Glomerular visceral epithelial cell (primary cell): Measurements from ENCODE around the gene ELAVL1.
"Not testable (repeated sequence)": the region's sequence is repeated elsewhere in the genome, so short reads cannot be mapped to it uniquely, and the experiment has no call there.

Experiments
- DNase-seq: peaks from one replicate; pipeline ENCODE4 v3.0.0-alpha.2; 2016; ENCODE audit errors: extremely low spot score

The ELAVL1 gene

DNA sequence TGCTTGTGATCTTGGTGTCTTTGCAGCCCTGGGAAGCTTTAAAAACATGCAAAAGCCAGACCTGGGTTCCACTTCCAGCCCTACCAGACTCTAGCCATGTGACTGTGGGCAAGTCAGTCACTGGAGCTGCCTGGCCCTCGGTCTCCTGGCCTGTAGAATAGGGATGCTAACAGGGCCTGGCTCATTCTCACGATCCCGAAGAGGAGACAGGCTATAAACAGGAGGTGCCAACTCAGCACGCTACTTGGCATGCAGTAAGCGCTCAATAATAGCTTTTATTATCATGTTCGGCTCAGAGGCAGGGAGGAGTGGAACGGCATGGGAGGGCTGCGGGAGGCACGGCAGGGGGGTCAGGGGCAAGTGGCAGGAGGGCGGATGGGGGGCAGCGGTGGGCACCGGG lies 81.2 kb downstream of the ELAVL1 start:
- DNase-seq: no peak

DNA sequence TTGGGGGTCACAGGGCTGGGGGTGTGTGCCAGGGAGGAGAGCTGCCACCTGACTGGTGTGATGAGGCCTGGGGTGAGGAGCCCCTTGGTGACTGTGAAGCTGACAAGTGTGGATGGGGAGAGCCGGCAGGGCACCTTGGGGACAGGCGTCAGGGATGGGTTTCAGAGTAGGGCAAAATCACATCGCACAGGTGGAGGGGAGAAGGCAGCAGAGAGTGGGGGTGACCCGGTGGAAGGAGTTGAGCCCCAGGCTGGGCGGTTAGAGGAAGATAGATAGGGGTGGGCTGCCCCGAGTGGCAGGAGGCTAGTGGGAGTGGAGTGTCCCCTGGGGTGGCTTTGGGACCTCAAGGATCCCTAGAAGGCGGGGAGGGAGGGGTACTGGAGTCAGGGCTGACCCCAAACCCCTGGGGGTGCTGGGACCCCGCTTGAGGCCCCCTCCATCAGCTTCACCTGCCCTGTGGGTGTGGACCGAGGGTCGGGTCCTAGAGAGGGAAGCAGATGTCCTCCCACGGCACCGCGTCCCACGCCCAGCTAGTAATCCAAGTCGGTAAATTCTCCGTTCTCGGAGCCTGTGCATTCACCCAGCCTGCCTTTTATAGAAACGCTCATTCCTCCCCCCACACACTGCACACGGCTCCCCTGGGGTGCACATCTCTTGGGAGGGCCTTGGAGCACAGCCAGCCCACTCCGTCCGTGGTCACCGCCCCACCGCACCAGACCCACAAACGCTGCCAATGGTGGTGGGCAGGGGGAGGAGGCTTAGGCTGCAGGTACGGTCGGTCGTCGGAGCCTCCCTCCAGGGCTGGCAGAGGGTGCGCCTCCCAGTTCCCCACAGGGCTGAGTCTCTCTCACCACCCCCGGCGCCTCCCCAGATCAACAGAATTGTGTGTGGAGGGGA lies 81.9 kb downstream of the ELAVL1 start:
- no peak for DNase-seq

DNA sequence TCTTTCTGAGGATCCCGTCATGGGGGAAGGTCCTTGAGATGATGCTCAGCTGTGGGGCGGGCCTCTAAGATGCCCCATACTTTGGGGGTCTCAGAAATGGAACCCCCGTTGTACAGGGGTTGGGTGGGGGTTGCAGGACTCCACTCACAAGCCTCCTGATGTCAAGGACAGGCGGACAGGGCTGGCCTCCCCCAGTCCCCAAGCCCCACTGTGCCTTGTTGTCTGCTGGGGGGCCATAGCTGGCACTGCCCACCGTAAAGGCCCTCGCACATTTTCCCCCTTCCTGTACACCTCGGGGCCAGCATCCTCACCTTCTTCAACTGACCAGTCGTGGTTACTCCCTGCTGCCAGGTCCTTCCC lies 82.6 kb downstream of the ELAVL1 start:
- DNase-seq: no peak

DNA sequence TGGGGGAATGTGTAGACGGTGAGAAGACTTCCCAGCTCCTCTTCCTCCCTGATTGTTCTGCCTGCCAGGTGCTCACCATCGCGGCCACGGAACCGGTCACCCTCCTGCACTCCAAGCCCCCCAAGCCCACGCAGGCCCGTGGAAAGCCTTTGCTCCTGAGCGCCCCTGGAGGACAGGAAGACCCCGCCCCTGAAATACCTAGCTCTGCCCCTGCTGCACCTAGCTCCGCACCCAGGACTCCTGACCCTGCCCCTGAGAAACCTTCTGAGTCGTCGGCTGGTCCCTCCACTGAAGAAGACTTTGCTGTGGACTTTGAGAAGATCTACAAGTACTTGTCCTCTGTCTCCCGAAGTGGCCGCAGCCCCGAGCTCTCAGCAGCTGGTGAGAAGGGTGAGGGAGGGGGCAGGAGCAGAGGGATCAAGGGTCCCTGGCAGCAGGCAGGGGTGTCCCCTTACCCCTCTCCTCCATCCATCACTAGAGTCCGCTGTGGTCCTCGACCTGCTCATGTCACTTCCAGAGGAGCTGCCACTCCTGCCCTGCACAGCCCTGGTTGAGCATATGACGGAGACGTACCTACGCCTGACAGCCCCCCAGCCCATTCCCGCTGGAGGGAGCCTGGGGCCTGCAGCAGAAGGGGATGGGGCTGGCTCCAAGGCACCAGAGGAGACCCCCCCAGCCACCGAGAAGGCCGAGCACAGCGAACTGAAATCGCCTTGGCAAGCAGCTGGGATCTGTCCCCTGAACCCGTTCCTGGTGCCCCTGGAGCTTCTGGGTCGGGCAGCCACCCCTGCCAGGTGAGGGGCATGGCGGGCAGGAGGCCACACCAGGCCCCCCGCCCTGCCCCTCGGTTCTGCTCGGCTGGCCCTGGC lies 83.2 kb downstream of the ELAVL1 start:
- DNase-seq: no peak

DNA sequence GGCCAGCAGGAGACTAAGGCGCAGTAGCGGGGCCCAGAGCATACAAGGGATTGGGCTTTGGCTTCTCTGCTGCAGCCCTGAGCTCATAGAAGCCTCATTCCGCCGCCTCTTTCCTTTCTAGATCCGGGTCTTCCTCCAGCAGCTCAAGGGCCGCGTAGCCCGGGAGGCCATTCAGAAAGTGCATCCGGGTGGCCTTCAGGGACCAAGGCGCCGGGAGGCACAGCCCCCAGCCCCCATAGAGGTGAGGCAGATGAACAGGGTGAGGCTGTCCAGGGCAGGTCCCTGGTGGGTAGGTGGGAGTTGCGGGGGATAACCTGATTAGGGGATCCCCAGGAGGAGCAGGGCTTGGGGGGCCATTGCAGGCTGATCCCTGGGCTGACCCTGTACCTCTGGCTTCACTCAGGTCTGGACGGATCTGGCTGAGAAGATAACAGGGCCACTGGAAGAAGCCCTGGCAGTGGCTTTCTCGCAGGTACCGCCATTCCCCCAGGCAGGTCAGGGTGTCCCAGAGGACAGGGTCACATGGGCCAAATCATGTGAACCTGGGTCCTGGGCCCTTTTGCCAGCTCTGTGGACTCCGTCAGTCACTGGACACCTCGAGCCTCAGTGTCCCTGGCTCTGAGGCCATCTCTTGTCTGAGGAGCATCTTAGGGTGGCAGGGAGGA lies 84.0 kb downstream of the ELAVL1 start:
- no peak for DNase-seq

DNA sequence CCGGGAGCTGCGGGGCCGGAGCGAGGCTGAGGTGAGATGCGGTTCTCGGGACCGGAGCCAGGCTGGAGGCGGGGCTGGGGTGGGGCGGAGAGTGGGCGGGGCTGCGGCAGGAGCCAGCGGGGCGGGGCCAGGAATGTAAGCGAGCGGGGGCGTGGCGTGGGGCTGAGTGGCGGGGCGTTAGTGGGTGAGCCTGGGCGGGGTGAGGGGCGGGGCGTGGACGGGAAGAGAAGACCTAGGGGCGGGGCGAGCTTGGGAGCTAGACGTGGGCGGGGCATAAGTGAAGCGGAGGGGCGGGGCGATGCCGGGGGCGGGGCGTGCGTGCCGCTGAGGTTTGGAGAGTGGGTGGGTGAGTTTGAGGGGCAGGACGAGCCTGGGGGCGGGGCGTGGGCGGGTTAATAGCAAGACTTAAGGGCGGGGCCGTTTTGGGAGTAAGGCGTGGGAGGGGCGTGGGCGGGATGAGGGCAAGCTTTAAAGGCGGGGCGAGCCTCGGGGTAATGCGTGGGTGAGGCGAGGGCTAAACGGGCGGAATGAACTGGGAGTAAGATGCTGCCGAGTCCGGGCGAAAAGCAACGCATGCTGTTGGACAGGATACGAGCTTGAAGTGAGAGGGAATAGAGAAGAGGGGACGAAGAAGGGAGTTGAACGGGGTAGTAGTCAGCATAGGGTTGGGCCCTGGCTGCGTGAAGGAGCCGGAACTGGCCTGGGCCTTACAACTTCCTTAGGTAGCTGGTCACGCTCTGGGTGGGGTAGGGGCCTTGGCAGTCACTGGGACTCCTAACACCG lies 84.7 kb downstream of the ELAVL1 start:
- peak; percentile 99 for DNase-seq

DNA sequence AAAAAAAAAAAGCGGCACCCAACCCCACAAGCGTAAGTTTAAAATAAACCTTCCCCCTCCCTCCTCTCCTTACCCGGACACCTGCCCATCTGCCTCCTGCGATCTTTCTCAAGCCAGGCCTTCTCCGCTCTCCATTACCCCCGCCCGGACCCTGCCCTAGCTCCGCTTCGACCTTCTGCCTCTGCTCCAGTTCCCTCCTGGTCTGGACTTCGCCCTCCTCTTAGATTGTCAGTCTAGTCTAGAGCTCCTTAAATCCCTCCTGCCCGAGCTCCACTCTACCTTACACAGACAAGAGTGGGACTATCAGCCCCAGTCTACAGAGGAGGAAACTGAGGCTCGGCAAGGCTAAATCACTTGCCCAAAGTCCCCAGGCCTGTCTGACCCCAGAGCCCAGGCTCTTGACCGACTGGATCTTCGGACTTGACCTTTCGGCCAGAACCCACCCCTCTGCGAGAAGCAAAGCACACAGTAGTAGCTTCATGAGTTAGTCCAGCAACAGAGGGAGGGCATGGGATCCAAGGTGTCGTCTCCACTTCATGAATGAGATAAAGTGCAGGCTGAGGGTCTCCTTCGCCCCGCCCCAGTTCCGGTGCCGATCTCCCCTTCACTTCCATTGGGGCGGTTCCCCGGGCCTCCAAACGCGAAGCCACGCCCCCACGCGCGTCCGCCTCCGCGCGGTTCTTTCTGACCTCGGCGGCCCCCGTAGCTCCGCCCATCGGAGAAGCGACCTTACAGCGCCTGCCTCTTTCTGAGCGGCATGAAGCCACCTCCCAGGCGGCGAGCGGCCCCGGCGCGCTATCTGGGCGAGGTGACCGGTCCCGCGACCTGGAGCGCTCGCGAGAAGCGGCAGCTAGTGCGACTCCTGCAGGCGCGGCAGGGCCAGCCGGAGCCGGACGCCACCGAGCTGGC lies 85.6 kb downstream of the ELAVL1 start, which contains the start of gene SNAPC2:
Gene SNAPC2 (plus strand): TSS at position 729 of the 909 bp plus-strand sequence. CDS start 29 bp downstream, at position 758.
- peak; percentile 97 for DNase-seq

DNA sequence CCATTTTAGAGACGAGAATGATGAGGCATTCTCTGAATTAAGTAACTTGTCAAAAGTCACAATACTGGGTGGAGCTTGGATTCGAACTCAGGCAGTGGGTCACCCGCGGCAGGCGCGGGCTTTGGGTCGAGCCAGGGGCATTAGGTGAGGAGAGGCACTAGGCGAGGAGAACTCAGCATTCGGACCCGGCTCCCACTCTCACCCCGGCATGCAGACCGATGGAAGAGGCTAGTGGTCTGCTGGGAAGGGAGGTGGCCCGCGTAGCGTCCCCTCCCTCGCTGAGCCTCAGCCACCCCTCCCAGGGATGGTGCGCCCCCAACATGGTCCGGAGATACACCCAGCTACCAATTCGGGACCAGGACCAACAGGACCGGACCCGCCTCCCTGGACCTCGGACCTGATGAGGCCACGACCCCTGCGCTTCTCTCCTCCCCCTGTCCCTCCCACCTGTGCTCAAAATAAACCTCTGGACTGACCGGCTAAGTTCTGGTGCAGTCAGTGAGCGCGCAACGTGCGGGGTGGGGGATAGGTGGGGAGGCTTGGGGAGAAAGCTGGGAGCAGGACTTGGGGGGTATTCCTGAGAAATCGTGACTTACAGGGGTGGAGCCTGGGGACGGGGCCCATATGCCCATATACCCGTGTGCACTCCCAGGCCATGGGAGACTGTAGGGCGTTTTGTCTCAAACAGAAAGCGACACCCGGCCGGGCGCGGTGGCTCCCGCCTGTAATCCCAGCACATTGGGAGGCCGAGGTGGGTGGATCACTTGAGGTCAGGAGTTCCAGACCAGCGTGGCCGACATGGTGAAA lies 86.6 kb downstream of the ELAVL1 start:
- no peak for DNase-seq

DNA sequence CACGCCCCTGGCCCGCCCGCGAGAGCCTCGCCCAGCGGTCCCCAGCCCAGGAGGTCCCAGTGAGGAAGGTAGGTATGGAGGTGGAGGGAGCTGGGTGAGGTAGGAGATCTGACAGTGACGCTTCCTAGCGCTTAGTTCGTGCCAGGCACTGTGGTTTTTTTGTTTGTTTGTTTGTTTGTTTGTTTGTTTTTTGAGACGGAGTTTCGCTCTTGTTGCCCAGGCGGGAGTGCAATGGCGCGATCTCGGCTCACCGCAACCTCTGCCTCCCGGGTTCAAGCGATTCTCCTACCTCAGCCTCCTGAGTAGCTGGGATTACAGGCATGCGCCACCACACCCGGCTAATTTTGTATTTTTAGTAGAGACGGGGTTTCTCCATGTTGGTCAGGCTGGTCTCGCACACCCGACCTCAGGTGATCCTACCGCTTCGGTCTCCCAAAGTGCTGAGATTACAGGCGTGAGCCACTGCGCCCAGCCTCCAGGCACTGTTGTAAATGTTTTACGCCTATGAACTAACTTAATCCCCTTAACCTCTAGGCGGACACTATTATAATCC lies 87.3 kb downstream of the ELAVL1 start:
- not testable (repeated sequence) for DNase-seq

DNA sequence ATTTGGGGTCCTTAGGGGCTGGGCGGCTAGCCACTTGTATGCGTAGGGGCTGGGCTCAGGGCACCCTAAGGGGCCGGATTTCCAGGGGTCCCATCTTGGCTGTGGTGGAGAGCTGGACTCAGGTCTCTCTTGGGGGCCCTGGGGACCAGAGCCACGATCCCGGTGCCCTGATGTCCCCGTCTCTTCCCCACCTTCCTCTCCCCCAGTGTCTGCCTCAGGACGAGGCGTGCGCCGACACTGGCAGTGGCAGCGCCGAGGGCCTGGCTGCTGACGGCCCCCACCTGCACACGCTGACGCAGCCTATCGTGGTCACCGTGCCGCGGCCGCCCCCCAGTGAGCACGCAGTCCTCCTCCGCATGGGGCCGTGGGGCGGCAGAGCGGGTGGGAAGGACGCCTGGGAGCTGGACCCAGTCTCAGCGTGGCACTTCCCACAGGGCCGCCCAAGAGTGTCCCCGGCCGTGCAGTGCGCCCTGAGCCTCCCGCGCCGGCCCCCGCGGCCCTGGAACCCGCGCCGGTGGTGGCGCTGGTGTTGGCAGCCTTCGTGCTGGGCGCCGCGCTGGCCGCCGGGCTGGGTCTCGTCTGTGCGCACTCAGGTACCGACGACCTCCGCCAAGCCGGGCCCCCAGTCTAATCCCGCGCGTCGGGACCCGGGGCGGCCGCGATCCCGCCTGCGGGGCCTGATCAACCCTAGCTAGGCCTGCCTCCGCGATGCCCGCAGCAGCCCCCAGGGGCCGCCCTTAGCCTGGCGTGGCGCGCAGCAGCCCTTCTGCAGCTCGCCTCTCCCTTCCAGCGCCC lies 88.0 kb downstream of the ELAVL1 start:
- DNase-seq: peak; percentile 39

DNA sequence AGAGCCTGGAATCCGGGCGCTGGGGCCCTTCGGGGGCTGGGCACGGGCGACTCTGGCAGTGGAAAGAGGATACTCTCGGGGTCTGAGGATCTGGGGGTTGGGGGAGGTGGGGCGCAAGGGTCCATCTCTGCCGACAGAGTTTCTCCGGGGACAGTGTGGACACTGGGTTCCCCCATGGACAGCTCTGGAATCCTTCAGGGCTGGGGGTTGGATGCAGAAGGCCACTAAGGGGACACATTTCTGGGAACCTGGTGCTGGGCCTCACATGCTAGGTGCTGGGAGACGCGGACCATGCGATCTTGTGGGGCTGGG lies 88.5 kb downstream of the ELAVL1 start:
- DNase-seq: no peak

DNA sequence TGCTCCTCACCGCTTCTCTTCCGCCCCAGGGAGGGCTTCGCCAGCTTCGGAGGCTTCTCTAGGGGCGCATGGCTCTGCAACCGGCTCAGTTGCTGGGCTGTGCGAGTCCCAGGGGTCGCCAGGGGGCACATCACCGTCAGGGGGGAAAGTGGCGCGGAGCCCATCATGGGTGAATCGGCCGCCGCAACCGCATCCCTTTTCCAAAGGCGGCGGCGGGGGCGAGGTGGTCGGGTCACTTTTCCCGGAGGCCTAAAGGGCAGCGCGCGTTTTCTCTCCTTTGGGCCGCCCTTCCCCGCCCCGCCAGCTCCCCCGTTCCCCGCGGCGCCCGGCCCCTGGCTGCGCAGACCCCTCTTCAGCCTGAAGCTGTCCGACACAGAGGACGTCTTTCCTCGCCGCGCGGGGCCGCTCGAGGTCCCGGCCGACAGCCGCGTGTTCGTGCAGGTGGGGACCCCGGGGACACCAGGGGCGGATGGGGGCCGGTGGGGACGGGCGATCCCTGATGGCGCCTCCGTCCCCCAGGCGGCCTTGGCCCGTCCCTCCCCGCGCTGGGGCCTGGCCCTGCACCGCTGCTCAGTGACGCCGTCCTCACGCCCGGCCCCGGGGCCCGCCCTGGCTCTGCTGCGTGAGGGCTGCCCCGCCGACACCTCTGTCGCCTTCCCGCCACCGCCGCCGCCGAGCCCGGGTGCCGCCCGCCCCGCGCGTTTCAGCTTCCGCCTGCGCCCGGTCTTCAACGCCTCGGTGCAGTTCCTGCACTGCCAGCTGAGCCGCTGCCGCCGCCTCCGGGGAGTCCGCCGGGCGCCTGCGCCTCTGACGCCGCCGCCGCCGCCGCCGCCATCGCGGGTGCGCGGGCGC lies 89.1 kb downstream of the ELAVL1 start:
- DNase-seq: no peak

DNA sequence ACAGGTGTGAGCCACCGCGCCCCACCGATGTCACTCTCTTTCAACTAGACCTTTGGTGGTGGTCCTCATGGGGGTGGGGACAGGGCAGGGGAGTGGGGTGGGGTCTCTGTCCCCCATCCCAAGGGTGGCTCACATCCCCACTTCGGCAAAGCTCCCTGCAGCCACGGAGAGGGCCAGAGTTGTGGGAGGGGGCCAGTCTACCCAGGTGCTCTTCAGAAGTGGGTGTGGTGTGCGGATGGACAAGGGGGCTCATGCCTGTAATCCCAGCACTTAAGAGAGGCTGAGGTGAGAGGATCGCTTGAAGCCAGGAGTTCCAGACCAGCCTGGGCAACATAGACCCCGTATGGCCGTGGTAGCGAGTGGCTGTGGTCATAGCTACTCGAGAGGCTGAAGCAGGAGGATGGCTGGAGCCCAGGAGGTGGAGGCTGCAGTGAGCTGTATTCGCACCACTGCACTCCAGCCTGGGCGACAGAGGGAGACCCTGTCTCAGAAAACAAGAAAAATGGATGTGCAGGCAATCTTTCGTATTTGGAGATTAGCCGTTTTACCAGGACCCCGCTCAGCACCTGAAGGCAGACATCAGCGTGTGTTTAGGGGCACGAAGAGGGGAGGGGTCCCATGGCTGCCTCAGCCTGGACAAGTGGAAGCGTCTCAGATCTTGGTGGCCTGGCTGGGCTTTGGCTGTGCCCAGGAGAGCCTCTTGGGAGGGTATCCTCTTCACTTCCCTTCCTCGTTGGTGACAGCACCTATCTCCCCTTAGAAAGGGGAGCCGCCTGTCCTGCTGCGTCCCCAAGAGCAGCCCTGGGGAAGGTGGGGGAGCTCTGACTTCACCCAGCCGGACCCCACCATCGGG lies 90.0 kb downstream of the ELAVL1 start:
- DNase-seq: no peak

DNA sequence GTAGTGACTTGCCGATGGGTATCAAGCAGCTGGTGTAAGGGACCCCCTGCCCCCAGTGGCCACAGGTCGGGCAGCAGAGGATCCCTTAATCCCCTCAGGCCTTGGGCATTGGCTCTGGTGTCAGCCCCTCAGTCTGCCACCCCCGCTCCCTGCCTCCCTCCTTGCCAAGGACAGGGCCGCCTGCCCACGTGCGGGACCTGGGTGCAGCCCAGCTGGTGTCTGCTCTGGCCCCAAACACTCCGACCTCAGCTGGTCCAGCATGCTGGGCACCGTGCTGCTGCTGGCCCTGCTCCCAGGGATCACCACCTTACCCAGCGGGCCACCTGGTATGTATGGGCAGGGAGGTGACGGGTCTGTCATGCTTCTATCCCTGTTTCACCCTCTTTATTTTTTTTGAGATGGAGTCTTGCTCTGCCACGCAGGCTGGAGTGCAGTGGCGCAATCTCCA lies 90.8 kb downstream of the ELAVL1 start, which contains the start of gene TGFBR3L:
Gene TGFBR3L (plus strand): TSS at position 233 of the 448 bp plus-strand sequence.
- no peak for DNase-seq

DNA sequence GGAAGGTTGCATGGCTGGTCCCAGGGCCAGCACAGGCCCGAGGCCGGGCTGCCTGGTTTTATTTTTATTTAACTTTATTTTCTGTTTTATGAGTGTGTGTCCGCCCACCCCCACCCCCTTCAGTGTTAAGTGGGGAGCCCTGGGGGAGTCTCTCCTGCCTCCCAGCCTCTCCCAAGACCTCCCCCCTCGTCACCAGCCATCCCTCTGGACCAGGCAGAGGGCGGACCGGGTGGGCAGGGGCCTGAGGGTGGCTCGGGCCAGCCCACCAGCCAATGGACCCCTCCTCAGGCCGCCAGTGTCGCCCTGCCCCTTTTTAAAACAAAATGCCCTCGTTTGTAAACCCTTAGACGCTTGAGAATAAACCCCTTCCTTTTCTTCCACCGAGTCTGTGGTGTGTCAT lies 91.3 kb downstream of the ELAVL1 start:
- no peak for DNase-seq

DNA sequence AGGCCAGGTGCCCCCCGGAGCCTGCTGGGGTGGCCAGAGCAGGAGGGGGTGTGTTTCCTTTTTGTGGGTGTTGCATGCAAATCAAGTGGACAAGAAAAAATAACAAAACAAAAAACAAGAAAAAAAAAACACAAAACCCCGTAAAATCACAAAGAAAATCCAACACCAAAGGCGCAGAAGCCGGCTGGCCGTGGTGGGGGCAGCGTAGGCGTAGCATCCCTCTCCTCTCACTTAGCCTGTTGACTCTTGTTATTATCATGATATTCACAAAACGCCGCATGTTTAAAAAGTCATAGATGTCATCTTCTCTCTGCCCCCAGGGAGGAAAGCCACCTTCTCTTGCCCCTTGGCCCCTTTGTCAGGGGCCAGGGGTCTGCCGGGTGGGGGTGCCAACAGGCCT lies 91.8 kb downstream of the ELAVL1 start:
- DNase-seq: no peak
